Measurements from ENCODE around the gene KCNG2.
"Not testable (repeated sequence)": the region's sequence is repeated elsewhere in the genome, so short reads cannot be mapped to it uniquely, and the experiment has no call there.

The KCNG2 gene

DNA sequence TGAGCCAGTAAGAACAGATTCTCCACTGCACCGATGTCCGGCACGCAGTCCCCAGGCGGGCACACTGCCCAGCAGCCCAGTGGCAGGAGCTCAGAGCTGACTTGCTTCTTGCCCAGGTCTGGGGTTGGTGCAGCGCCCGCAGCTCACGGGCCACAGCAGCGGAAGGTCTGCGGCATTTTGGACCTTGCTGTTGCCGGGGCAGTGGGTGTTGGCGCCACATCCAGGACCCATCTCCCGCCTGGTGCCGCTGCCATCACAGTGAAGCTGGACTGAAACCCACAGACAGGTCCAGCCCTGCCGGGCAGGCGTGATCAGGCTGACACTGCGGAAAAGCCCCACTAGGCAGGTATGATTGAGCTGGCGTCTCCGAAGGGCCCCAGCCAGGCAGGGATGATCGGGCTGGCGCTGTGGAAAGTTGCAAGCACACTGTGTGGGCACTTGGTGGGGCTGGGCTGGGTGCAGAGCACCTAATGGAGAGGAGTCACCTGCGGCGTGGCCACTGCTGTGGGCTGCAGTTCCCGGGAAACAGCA is 78.3 kb downstream of the KCNG2 start:
- no peak overlapping the region for H3K27ac Mint-ChIP-seq
- H3K36me3 Mint-ChIP-seq (ENCODE audit: insufficient read depth), result no peaks in the 10 kb centered on the region
- no peak overlapping the region for H3K4me3 Mint-ChIP-seq
- H3K4me1 Mint-ChIP-seq (ENCODE audit: low read depth in 2 of 2), result no peaks in the 10 kb centered on the region
- DNase-seq, result no peak
- ATAC-seq (replicated peaks), result no peak
- H3K9me3 Mint-ChIP-seq, result no peaks in the 10 kb centered on the region
- no peaks in the 10 kb centered on the region for H3K27me3 Mint-ChIP-seq

DNA sequence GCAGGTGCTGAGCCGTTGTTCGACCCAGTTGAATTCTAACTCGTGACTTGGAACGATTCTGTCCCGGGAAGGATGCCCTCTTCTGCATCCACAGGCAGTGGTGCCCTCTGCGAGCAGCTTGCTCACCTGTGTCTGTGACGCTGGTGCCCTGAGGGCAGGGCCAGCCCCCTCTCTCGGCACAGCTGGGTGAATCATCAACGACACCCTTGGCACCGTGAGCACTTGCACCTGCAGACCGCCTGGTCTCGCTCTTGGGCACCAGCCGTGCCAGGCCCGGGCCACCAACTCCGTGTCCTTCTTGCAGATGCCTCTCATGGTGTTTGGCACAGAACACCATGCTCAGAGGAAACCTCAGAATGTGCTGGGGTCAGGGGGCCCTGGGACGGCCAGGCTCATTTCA is 78.8 kb downstream of the KCNG2 start:
- Mint-ChIP-seq H3K4me3 (no peak overlapping the region), H3K36me3 (ENCODE audit: insufficient read depth) (no peaks in the 10 kb centered on the region), H3K9me3 (no peaks in the 10 kb centered on the region), H3K4me1 (ENCODE audit: low read depth in 2 of 2) (no peaks in the 10 kb centered on the region), H3K27me3 (no peaks in the 10 kb centered on the region), H3K27ac (no peak overlapping the region)
- DNase-seq (no peak), ATAC-seq (replicated peaks) (no peak)

DNA sequence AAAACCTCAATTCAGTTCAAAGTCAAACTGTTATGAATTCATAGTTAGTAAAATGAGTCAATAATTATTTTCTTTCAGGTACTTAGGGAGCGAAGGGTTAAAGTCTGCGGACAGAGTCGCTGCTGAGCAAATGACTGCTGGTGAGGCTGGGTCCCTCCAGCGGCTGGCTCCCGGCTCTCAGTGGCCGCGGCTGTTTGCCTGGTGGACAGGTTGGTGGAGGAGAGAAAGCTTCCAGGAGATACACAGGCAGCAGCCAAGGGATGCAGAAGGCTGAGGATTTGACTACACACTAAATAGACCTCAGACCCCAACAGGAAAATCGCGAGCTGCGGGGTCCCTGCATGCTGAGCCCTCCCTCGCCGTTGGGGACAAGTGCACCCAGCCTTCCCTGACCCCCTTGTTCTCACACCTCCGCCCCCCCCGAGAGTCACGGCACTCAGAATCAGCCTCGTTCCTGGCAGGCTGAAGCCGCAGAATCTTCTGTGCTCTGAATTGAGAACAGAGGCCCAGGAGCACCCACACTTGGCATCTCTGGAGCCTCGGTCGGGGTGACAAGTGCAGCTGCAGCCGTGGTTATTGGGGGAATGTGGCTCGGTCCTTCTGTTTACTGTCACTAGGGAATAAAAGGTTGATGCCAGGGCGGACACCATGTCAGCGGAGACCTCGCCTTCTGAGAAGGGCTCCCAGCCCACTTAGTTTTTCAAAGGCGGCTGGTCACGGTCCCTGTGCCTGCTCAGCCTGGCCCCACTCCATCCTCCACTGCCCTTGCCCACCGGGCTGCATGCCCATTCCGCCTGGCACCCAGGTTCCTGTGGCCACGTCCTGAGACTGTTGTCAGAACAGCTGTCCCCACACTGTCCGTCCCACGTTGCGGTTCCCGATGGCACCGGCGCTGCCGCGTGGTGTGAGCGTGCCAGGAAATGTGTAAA is 79.7 kb downstream of the KCNG2 start:
- H3K27me3 Mint-ChIP-seq, result no peaks in the 10 kb centered on the region
- H3K4me1 Mint-ChIP-seq (ENCODE audit: low read depth in 2 of 2), result no peaks in the 10 kb centered on the region
- no peak overlapping the region for H3K4me3 Mint-ChIP-seq
- no peaks in the 10 kb centered on the region for H3K36me3 Mint-ChIP-seq (ENCODE audit: insufficient read depth)
- ATAC-seq (replicated peaks) (no peak), DNase-seq (no peak)
- H3K27ac Mint-ChIP-seq, result no peak overlapping the region
- no peaks in the 10 kb centered on the region for H3K9me3 Mint-ChIP-seq

DNA sequence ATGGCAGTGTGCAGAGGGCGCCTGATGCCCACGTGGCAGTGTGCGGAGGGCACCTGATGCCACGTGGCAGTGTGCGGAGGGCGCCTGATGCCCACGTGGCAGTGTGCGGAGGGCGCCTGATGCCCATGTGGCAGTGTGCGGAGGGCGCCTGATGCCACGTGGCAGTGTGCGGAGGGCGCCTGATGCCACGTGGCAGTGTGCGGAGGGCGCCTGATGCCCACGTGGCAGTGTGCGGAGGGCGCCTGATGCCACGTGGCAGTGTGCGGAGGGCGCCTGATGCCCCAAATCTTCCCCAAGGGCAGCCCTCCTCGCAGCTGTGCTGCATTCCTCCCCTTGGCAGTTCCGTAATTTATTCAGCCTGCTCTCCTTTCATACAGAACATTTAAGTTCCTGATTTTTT is 80.5 kb downstream of the KCNG2 start:
- H3K36me3 Mint-ChIP-seq (ENCODE audit: insufficient read depth); H3K9me3 Mint-ChIP-seq; H3K27me3 Mint-ChIP-seq; H3K4me3 Mint-ChIP-seq; H3K27ac Mint-ChIP-seq; H3K4me1 Mint-ChIP-seq (ENCODE audit: low read depth in 2 of 2); ATAC-seq (replicated peaks); DNase-seq: not testable (repeated sequence)

DNA sequence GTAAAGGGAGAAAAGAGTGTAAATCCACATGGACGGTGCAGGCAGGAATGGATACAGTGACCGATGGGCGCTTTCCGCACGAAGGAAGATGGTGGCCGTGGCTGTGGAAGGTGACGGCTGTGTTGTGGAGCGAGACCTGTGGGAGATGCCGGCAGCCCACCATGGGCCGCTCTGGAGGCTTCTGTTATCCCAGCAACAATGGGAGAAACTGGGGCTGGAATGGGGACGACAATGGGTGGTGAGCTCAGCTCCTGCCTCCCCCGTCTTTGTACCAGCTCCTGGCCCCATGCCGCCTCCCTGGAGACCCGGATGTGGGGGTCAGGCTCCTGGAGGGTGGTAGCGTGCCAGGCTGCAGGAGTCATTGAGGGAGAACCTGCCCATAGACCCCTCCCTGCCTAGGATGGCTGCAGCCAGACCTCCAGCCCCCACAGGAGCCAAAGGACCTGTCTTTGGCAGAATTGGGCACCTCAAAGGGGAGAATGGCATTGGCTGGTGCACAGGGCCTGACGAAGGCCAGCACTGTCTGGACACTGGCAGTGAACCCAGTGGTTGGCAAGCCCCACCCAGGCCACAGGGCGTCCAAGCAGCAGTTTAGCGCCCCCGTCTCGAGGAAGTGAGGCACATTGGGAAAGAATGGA is 81.1 kb downstream of the KCNG2 start:
- Mint-ChIP-seq H3K4me1 (ENCODE audit: low read depth in 2 of 2) (no peaks in the 10 kb centered on the region), H3K4me3 (no peak overlapping the region), H3K9me3 (no peaks in the 10 kb centered on the region), H3K36me3 (ENCODE audit: insufficient read depth) (no peaks in the 10 kb centered on the region), H3K27ac (no peak overlapping the region), H3K27me3 (no peaks in the 10 kb centered on the region)
- no peak for ATAC-seq (replicated peaks)
- DNase-seq, result no peak

DNA sequence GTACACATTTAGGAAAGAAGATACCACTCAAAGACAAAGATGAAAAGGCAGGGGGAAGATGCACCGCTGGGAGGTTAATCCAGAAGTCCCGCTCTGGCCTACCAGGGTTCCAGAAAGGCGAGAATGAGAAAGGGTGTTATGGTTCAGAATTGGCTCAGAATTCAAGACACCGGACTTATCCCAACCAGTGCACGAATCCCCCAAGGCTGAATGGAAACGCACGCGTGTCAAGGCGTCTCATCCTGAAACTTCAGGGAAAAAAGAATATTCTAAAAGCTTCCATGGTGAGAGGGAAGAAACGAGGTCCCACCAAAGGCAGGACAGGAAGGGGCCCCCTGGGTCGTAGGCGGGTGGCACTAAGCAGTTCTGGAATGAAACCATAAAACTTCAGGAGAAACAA is 81.8 kb downstream of the KCNG2 start:
- H3K9me3 Mint-ChIP-seq, result no peaks in the 10 kb centered on the region
- no peaks in the 10 kb centered on the region for H3K4me1 Mint-ChIP-seq (ENCODE audit: low read depth in 2 of 2)
- no peaks in the 10 kb centered on the region for H3K27me3 Mint-ChIP-seq
- ATAC-seq (replicated peaks) (no peak), DNase-seq (no peak)
- H3K27ac Mint-ChIP-seq, result no peak overlapping the region
- H3K36me3 Mint-ChIP-seq (ENCODE audit: insufficient read depth), result no peaks in the 10 kb centered on the region
- no peak overlapping the region for H3K4me3 Mint-ChIP-seq

DNA sequence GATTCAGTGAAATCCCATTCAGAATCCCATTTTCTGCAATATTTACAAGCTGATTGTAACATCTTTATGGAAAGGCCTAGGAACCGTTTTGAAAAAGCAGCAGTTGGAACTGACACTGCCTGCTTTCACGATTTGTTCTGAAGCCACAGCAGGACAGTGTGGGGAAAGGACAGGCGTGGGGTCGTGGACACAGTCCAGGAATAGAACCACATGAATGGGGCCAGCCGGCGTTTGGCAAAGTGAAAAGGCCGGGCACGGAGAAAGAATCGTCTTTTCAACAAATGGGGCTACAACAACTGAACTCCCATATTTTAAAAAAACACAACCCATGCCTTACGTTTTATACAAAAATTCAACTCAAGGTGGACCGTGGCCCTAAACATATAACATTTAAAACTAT is 84.0 kb downstream of the KCNG2 start:
- ATAC-seq (replicated peaks) (no peak), DNase-seq (no peak)
- Mint-ChIP-seq H3K36me3 (ENCODE audit: insufficient read depth) (no peaks in the 10 kb centered on the region), H3K27ac (no peak overlapping the region), H3K4me1 (ENCODE audit: low read depth in 2 of 2) (no peaks in the 10 kb centered on the region), H3K27me3 (no peaks in the 10 kb centered on the region), H3K4me3 (no peak overlapping the region), H3K9me3 (no peaks in the 10 kb centered on the region)

DNA sequence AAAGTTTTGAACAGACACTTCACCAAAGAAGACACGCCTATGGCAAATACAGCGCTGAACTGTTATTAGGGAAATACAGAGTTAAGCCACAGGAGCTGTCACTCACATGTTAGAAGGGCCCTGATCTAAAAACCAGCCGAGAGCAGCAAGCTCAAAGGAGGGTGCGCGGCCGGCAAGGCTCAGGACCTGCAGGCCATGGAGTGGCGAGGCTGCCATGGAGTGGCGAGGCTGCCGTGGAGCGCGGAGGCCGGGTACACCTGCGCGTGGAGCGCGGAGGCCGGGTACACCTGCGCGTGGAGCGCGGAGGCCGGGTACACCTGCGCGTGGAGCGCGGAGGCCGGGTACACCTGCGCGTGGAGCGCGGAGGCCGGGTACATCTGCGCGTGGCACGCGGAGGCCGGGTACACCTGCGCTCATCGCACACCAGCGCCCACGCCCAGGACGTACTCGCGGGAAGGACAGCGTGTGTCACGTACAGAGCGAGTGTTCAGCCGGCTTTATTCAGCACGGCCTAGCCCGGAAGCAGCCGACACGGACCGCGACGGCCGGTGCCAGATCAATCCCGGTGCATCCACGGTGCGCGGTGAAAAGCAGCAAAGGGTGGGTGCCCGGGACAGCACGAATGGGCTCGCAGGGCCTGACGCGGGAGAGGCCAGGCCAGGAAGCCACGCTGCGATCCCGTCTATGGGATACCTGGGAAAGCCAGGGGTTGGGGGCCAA is 84.9 kb downstream of the KCNG2 start:
- no peak overlapping the region for H3K27ac Mint-ChIP-seq
- no peaks in the 10 kb centered on the region for H3K36me3 Mint-ChIP-seq (ENCODE audit: insufficient read depth)
- DNase-seq (no peak), ATAC-seq (replicated peaks) (no peak)
- H3K4me1 Mint-ChIP-seq (ENCODE audit: low read depth in 2 of 2), result no peaks in the 10 kb centered on the region
- H3K9me3 Mint-ChIP-seq, result no peaks in the 10 kb centered on the region
- no peak overlapping the region for H3K4me3 Mint-ChIP-seq
- no peaks in the 10 kb centered on the region for H3K27me3 Mint-ChIP-seq

DNA sequence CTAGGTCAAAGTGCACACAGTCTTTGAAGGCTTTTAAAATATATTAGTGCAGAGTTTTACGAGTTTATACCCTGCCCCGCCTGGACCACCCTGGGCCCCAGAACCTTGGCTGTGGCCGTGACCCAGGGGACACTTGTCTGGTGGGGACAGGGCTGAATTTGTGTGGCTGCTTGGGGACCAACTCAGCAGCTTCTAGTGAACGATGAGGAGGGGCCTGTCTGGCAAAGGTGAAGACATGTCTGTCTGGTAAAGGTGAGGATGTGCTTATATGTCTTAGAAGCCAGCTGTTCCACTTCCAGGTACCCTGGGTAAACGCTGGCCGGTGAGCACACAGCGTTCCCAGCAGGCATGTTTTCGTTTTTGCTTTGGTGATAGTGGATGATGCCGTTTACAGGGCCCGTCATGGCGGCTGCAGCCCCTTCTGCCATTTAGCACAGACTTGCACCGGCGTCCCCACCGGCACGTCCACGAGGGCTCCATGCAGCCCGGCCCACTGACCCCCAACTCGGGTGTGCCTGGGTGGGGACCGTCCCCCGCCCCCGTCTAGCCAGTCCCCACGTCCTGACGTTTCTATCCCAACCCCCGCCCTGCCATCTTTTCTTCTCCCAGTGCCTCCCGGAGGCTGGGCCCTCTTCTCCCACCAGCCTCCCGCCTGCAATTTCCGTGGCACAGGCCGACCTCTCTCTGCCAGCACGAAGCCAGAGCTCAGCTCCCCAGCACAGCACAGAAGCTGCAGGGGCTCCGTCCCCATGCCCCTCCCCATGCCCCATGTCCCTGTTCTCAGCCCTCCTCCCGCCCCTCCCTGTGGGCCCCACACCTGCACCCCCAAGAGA is 85.9 kb downstream of the KCNG2 start:
- DNase-seq, result no peak
- Mint-ChIP-seq H3K36me3 (ENCODE audit: insufficient read depth) (no peaks in the 10 kb centered on the region), H3K27ac (no peak overlapping the region), H3K9me3 (no peaks in the 10 kb centered on the region), H3K27me3 (no peaks in the 10 kb centered on the region), H3K4me1 (ENCODE audit: low read depth in 2 of 2) (no peaks in the 10 kb centered on the region), H3K4me3 (no peak overlapping the region)
- ATAC-seq (replicated peaks), result no peak

DNA sequence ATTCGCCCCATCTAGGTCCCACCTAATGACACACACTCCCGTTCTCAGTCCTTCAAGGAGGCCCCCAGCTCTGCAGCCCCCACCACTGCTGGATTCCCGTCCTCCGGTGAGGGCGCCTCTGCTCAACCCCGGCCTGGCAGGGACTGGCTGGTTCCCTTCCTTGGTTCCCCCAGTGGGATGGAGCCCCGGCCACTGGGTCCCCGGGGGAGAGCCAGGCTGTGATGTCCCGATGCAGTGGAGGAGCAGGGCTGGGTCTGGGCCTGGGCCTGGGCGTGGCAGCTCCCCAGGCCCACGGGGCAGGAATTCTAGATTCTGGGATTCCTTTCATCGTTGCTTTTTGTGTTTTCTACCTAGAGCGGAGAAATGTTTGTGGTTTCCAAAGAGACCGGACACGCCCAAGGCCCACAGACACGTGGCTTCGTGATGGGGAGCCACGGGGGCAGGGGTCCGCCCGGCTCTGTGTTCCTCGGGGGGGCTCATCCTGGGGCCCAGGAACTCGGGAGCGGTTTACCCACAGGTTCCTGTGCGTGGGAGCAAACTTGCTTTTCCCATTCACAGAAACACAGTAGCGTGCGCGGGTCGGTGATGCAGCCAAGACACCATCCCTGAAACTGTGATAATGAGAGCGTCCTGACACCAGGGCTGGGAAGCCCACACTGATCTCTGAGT is 86.7 kb downstream of the KCNG2 start:
- ATAC-seq (replicated peaks) (no peak), DNase-seq (no peak)
- no peaks in the 10 kb centered on the region for H3K4me1 Mint-ChIP-seq (ENCODE audit: low read depth in 2 of 2)
- no peaks in the 10 kb centered on the region for H3K36me3 Mint-ChIP-seq (ENCODE audit: insufficient read depth)
- H3K27ac Mint-ChIP-seq, result no peak overlapping the region
- no peaks in the 10 kb centered on the region for H3K27me3 Mint-ChIP-seq
- no peak overlapping the region for H3K4me3 Mint-ChIP-seq
- H3K9me3 Mint-ChIP-seq, result no peaks in the 10 kb centered on the region

DNA sequence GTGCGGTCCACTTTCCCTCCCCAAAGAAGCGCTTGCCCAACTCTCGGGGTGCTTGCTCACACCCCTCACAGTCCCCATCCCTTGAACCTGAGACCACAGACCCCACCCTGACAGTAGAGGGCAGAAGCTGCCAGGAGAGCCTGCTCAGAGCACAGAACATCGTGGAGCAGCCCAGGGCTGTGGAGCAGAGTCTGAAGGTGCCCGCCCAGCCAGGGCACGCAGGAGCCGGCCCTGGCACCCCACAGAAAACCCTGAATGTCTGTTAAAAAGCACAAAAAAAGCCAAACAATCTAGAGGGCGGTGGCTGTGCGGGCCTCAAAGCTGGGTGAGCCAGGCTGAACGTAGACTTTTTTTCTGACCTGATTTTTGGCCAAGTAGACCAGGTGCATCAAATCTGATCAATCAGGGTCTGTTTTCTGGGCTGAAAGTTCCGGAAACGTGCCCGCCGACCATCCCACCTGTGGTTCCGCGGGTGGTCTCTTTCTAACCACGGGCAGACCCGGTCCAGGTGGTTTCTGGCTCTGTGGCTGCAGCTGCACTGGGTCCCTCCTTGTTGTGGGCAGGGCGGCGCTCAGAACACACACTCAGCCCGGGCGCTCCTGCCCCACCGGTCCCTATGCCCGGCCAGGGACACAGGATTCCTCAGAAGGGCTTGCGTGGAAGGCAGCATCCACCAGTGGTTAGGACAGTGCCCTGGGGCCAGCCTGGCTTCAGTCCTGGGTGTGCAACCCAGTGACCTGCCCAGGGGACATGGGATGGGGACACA is 87.4 kb downstream of the KCNG2 start:
- Mint-ChIP-seq H3K27me3 (no peaks in the 10 kb centered on the region), H3K9me3 (peaks cover under 1% of the 10 kb centered on the region in 2 donors), H3K27ac (no peak overlapping the region), H3K4me1 (ENCODE audit: low read depth in 2 of 2) (no peaks in the 10 kb centered on the region), H3K36me3 (ENCODE audit: insufficient read depth) (no peaks in the 10 kb centered on the region), H3K4me3 (no peak overlapping the region)
- no peak for ATAC-seq (replicated peaks)
- no peak for DNase-seq

Measured in effector memory CD8-positive, alpha-beta T cell (primary cell).